ENCODE data around the gene HRG. TPM values are rescaled to one million over a fixed set of nuclear protein-coding genes. Genes with fewer than 3 reads are reported as not detected.
"Not testable (repeated sequence)": the region's sequence is repeated elsewhere in the genome, so short reads cannot be mapped to it uniquely, and the experiment has no call there.

The HRG gene
- total RNA-seq, 4 donors from 2014 or later: not detected

- Histone ChIP-seq H3K4me3 (no peak overlapping the region), H3K27ac (no peak overlapping the region), H3K4me1 (no peaks in the 10 kb centered on the region), H3K9me3 (no peaks in the 10 kb centered on the region), H3K36me3 (no peaks in the 10 kb centered on the region), H3K27me3 (no peaks in the 10 kb centered on the region)
- WGBS, 2 donors (ENCODE audit: low coverage in 1 of 2): 62 to 72% methylated on average over 3 to 6 of the region's 6 CpGs
- TF ChIP-seq EP300 (IDR thresholded peaks at IDR 0.05) (no peak), POLR2A (IDR thresholded peaks at IDR 0.05) (no peak), CTCF (IDR thresholded peaks at IDR 0.05) (no peak), POLR2AphosphoS5 (IDR thresholded peaks at IDR 0.05) (no peak)
- ATAC-seq: no peak
These were observed 43.3 kb downstream of the HRG start for GRCh38 chr3:186708983-186709679.

- H3K27ac ChIP-seq, H3K36me3 ChIP-seq, ATAC-seq, H3K27me3 ChIP-seq, H3K9me3 ChIP-seq, H3K4me1 ChIP-seq, H3K4me3 ChIP-seq: not testable (repeated sequence)
- 50 to 93% methylated on average over 2 of the region's 4 CpGs for WGBS, 2 donors (ENCODE audit: low coverage in 1 of 2)
These were observed 44.9 kb downstream of the HRG start for GRCh38 chr3:186710694-186711093.

- no peaks in the 10 kb centered on the region for H3K9me3 ChIP-seq
- H3K27me3 ChIP-seq: no peaks in the 10 kb centered on the region
- no peak overlapping the region for H3K27ac ChIP-seq
- TF ChIP-seq POLR2AphosphoS5 (IDR thresholded peaks at IDR 0.05) (no peak), CTCF (IDR thresholded peaks at IDR 0.05) (no peak), POLR2A (IDR thresholded peaks at IDR 0.05) (no peak), EP300 (IDR thresholded peaks at IDR 0.05) (no peak)
- H3K36me3 ChIP-seq: no peaks in the 10 kb centered on the region
- 66 to 80% methylated on average over 1 to 4 of the region's 4 CpGs for WGBS, 2 donors (ENCODE audit: low coverage in 1 of 2)
- no peaks in the 10 kb centered on the region for H3K4me1 ChIP-seq
- no peak overlapping the region for H3K4me3 ChIP-seq
- ATAC-seq: no peak
These were observed 47.7 kb downstream of the HRG start for GRCh38 chr3:186713499-186713898.

- no peak for ATAC-seq
- TF ChIP-seq EP300 (IDR thresholded peaks at IDR 0.05) (no peak), POLR2A (IDR thresholded peaks at IDR 0.05) (no peak), CTCF (IDR thresholded peaks at IDR 0.05) (no peak), POLR2AphosphoS5 (IDR thresholded peaks at IDR 0.05) (no peak)
These were observed 51.2 kb downstream of the HRG start, which contains the start of gene KNG1 for GRCh38 chr3:186717039-186717457. Gene KNG1 (plus strand): TSS chr3:186717359. CDS start chr3:186717543, 184 bp downstream.

GRCh38 chr3:186719945-186720739 lies 54.3 kb downstream of the HRG start:
- H3K9me3 ChIP-seq: no peaks in the 10 kb centered on the region
- no peak overlapping the region for H3K27ac ChIP-seq
- WGBS, 2 donors (ENCODE audit: low coverage in 1 of 2): 21 to 46% methylated on average over 4 to 6 of the region's 7 CpGs
- no peaks in the 10 kb centered on the region for H3K27me3 ChIP-seq
- H3K4me3 ChIP-seq: no peak overlapping the region
- no peak for ATAC-seq
- H3K36me3 ChIP-seq: no peaks in the 10 kb centered on the region
- no peak for TF ChIP-seq POLR2A (IDR thresholded peaks at IDR 0.05)
- no peaks in the 10 kb centered on the region for H3K4me1 ChIP-seq

More at GRCh38 chr3:186717039-186717457, 51.2 kb downstream of the HRG start, which contains the start of gene KNG1:
- no peaks in the 10 kb centered on the region for H3K4me1 ChIP-seq
- no peak within 1 kb of the TSS for H3K27ac ChIP-seq
- no peaks in the 10 kb centered on the region for H3K27me3 ChIP-seq
- 47 to 84% methylated on average over 2 of the region's 3 CpGs for WGBS, 2 donors (ENCODE audit: low coverage in 1 of 2)
- H3K4me3 ChIP-seq: no peak within 1 kb of the TSS
- H3K36me3 ChIP-seq: no peaks in the 10 kb centered on the region
- H3K9me3 ChIP-seq: no peaks in the 10 kb centered on the region

All from gastroesophageal sphincter (tissue), 4 donors.